HG03060 (cell line): ENCODE data around the gene ZNF563.

Source experiments
- ATAC-seq: cut with Tn5 transposase; IDR thresholded peaks from one replicate; pipeline ENCODE4 v1.9.1; 2021; ENCODE audit warnings: low read depth, moderate number of reproducible peaks; ENCODE audit not compliant: unreplicated experiment

ZNF563 gene

DNA sequence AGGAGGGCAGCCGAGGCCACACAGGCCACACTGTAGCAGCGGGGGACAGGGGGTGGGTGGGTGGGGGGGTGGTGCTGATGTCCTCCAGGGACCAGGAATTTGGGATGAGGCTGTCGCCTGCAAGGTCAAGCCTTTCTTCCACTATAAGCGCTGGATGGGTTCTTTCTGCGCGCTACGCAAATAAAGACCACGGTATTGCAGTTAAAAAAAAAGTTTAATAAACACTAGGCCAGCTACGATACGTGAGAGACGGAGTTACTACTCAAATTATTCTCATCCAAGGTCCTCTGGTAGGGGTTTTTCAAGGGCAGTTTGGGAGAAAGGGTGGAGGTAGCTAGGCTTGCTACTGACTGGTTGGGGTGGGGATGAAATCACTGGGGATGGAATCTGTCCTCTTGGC is 38.2 kb downstream of the ZNF563 start:
- ATAC-seq = no peak

DNA sequence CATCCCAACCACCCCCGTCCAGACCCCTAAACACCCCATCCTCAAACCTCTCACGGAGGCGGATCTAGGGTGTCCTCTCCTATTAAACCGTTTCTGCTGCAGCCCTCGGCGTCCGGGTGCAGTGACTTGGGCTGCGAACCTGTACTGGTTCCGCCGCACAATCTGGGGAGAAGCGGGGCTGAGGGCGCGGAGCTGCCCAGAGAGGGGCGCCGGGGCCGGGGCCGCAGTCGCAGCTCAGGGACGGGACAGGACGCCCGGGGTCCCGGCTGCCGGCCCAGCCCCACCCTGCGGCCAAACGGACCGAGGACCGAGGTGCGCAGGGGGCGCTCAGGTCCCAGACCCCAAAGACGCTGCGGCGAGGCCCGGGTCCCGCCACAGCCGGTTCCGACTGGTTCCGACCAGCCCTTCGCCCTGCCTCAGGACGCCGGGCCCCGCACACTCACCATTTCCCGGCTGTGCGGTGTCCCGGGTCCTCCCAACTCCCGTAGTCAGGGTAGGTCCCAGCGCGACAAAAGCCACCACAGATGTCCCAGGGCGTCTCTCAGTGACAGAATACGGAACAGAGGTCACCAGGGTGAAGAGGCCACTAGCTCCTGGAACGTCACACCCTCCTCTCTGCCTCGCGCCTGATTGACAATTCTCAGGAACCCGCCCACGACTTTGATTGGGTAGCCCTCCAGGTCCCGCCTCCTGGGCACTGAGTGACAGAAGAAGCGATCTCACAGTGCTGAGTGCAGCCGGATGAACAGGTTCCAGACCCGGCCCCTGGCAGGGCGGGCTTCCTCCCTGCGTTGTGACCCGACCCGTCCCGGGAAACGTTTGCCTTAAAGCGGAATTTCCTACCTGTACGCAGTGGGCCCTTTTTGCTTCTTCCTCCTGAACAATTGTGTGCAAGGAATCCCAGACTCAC is 38.9 kb downstream of the ZNF563 start, which contains the start of gene ZNF44:
Gene ZNF44 (minus strand): TSS at position 635 of the 910 bp plus-strand sequence. CDS start 189 bp downstream, at position 446.
- peak; percentile 76 for ATAC-seq

DNA sequence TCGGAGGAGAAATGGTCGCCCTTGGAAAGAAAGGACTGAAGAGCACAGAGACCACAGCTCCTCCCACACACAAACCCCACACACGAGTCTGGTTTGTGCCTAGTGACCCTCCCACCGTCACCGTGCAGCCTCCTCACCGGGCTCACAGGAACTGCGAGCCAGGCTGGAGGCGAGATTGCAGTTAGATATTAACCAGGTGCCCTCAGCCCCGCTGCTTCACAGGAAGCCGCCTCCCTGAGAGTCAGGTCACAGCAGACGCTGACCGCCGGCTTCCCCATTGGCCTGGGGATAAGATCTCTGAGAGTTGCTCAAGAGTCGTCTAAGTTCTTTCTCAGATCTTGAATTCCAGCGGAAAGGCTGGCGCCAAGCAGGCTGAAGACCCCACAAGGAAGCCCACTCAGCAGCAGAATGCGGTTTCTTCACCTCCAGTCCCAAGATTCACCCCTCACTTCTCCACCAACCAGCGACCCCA is 39.6 kb downstream of the ZNF563 start:
- ATAC-seq = no peak

DNA sequence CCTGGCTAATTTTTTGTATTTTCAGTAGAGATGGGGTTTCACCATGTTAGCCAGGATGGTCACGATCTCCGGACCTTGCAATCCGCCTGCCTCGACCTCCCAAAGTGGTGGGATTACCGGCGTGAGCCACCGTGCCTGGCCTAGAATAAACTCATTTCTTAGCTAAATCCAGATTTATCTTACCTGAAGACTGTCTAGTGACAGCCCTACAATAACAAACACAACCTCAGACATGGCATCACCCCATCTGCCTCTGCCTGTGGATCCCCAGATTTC is 43.7 kb downstream of the ZNF563 start:
- no peak for ATAC-seq

DNA sequence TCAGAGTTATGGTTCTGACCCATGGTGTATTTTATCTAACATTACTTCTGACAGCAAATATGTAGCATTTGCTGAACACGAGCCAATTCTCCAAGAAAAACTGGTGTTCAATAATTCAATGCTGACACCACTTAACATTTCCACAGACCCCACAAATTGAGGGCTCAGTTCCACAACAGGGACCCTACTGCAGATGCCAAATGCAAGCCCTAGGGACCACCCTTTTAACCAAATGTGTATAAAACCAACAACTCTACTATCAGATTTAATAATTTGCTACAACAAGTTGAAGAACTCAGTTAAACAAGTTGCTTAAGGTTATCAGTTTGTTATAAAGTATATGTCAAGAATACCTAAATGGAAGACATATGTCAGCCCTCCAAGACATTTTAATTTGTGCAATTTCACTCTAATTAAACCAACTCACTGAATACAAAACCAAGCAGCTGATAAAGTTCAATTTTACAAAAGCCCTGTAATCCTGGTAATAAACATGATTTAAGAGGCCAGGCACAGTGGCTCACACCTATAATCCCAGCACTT is 45.4 kb downstream of the ZNF563 start:
- no peak for ATAC-seq

DNA sequence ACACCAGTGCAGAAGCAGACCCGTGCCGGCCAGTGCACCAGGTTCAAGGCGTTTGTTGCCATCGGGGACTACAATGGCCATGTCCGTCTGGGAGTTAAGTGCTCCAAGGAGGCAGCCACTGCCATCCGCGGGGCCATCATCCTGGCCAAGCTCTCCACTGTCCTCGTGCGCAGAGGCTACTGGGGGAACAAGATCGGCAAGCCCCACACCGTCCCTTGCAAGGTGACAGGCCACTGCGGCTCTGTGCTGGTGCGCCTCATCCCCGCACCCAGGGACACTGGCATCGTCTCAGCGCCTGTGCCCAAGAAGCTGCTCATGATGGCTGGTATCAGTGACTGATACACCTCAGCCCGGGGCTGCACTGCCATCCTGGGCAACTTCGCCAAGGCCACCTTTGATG is 48.8 kb downstream of the ZNF563 start:
- no peak for ATAC-seq

DNA sequence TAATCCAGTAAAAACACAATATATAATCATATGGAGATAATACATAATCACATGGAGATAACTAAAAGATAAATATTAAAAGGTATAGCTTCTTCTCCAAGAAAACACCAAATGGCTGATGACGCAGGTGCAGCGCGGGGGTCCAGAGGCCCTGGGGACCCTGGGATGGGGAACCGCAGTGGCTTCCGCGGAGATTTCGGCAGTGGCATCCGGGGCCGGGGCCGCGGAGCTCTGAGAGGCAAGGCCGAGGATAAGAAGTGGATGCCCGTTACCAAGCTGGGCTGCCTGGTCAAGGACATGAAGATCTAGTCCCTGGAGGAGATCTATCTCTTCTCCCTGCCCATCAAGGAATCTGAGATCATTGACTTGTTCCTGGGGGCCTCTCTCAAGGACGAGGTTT is 49.2 kb downstream of the ZNF563 start:
- ATAC-seq = no peak

DNA sequence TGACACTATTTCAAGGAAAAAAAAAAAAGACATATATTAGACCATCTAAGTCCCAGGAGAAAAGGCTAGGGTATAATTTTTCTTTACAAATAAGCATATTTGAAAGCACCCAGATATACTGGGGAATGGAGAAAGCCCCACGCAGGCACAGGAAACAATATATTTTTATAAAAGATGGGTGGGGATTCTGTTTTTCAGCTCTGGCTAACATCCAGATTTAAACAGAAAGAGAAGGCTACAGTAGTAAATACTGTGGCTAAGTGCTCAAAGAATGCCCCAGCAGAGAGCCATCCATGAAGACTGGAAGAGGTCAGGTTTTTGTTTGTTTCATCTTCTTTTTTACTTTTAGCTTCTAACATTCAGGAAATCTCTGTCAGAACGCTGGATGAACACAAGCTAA is 54.7 kb downstream of the ZNF563 start:
- no peak for ATAC-seq

DNA sequence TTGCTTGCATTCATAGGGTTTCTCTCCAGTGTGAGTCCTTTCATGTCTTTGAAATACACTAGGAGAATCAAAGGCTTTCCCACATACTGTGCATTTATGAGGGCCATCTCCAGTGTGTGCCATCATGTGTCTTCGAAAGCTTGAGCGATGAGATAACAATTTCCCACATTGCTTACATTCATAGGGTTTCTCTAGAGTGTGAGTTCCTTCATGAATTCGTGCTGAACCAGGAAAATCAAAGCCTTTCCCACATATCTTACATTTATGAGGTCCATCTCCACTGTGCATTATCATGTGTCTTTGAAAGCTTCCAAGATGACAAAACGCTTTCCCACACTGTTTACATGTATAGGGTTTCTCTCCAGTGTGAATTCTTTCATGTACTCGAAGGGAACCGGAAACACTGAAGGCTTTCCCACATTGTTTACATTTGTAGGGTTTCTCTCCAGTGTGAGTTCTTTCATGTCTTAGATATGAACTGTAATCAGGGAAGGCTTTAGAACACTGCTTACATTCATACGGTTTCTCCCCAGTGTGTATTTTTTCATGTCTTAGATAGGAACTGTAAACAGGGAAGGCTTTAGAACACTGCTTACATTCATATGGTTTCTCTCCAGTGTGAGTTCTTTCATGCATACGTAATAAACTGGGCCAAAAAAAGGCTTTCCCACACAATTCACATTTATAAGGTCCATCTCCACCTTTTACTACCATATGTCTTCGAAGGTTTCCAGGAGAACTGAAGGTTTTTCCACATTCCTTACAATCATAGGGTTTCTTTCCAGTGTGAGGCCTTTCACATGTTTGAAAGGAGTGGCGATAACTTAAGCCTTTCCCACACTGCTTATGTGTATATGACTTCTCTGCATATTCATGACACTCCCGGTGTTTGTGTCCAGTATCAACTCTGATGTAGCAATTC is 60.2 kb downstream of the ZNF563 start:
- ATAC-seq = no peak

DNA sequence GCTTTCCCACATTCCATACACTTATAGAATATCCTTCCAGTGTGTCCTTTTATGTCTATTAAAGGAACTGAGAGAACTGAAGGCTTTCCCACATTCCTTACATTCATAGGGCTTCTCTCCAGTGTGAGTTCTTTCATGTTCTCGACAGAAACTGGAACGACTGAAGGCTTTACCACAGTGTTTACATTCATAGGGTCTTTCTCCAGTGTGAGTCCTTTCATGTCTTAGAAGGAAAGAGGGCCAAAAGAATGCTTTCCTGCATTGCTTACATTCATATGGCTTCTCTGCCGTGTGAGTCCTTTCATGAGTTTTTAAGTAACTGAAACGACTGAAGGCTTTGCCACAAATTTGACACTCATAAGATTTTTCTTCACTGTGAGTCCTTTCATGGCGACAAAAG is 61.0 kb downstream of the ZNF563 start:
- no peak for ATAC-seq

DNA sequence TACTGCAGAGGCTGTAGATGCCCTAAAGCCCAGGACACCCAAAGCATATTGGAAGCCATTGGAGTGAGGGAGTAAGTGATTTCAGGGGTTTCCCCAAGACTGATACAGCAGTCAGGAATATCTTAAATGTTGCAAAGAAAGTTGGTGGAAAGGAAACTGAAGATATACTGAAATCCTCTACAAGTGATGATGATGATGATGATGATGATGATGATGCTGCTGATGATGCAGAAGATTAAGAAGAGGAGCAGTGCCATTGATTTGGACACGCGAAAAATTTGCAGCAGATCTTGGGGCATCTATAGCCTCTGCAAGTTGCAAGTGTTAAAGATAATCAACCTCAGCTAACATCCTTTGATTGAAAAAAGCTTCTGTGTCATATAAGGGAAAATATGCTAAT is 62.6 kb downstream of the ZNF563 start:
- no peak for ATAC-seq
